SKM-1 treated with dmso at 0.1 percent for 144 hours (cell line): Measurements from ENCODE around the gene FBXO24.
A peak's percentile ranks its signal among the peaks of the same experiment; 100 is the strongest.
"Not testable (repeated sequence)": the region's sequence is repeated elsewhere in the genome, so short reads cannot be mapped to it uniquely, and the experiment has no call there.

Source experiments
- DNase-seq: peaks from one replicate; lab custom pipeline; 2025; ENCODE audit not compliant: unreplicated experiment; lab: John Stamatoyannopoulos, UW

The FBXO24 gene

GRCh38 chr7:100586266-100587025, at the start of gene FBXO24:
Gene FBXO24 (plus strand): TSS chr7:100586328. CDS start chr7:100586626, 298 bp downstream.
- DNase-seq, result peak; percentile 99

GRCh38 chr7:100536695-100537094, 49.4 kb upstream of the FBXO24 start:
- DNase-seq, result not testable (repeated sequence)

- DNase-seq, result no peak
Measured at GRCh38 chr7:100538348-100538653, 47.8 kb upstream of the FBXO24 start.

GRCh38 chr7:100538654-100539435, 47.3 kb upstream of the FBXO24 start, which contains the start of gene AGFG2:
Gene AGFG2 (plus strand): TSS chr7:100539203. CDS start chr7:100539347, 144 bp downstream.
- peak; percentile 100 for DNase-seq

- DNase-seq, result no peak
Measured at GRCh38 chr7:100539436-100540006, 46.6 kb upstream of the FBXO24 start.

GRCh38 chr7:100540073-100540723, 45.9 kb upstream of the FBXO24 start:
- no peak for DNase-seq

- DNase-seq, result not testable (repeated sequence)
Measured at GRCh38 chr7:100541309-100541708, 44.8 kb upstream of the FBXO24 start.

- DNase-seq, result no peak
Measured at GRCh38 chr7:100543586-100543985, 42.5 kb upstream of the FBXO24 start.

GRCh38 chr7:100544386-100544785, 41.7 kb upstream of the FBXO24 start:
- DNase-seq, result no peak

- no peak for DNase-seq
Measured at GRCh38 chr7:100544967-100545359, 41.2 kb upstream of the FBXO24 start.

GRCh38 chr7:100545360-100546128, 40.6 kb upstream of the FBXO24 start:
- no peak for DNase-seq

GRCh38 chr7:100546129-100546925, 39.8 kb upstream of the FBXO24 start:
- no peak for DNase-seq

GRCh38 chr7:100546926-100547800, 39.0 kb upstream of the FBXO24 start:
- DNase-seq, result no peak

- no peak for DNase-seq
Measured at GRCh38 chr7:100547872-100548271, 38.3 kb upstream of the FBXO24 start.

GRCh38 chr7:100548446-100548845, 37.7 kb upstream of the FBXO24 start:
- not testable (repeated sequence) for DNase-seq

GRCh38 chr7:100552532-100552931, 33.6 kb upstream of the FBXO24 start:
- no peak for DNase-seq

GRCh38 chr7:100553032-100553431, 33.1 kb upstream of the FBXO24 start:
- no peak for DNase-seq

- no peak for DNase-seq
Measured at GRCh38 chr7:100555701-100556100, 30.4 kb upstream of the FBXO24 start.

GRCh38 chr7:100556541-100556940, 29.6 kb upstream of the FBXO24 start:
- peak; percentile 37 for DNase-seq
